ENCODE data around the gene KLHL40. TPM values are rescaled to one million over a fixed set of nuclear protein-coding genes. Genes with fewer than 3 reads are reported as not detected.

KLHL40 gene
- total and polyA plus RNA-seq, 8 donors: 0.12 TPM; not detected in 7

DNA sequence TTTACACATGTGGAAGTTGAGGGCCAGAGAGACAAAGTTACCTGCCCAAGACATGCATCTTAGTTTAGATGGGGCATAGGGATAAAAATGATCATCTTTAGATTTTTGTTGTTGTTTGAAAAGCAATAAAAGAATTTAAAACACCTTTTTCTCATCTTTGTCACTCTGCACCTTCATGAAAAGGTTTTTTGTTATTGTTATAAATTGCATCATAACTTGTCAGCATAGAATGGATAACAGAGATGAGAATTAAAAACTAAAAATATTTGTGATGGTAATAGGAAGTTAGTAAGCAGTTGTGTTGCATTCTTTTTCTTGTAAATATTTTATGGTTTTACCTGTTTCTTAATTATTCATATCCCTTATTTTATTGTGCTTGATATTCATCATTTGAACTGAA, 45.2 kb upstream of the KLHL40 start:
- H3K9me3 ChIP-seq: no peaks in the 10 kb centered on the region
- H3K27ac ChIP-seq: no peak overlapping the region
- DNase-seq: no peak
- H3K27me3 ChIP-seq: no peaks in the 10 kb centered on the region
- FAIRE-seq: no peak
- H3K4me1 ChIP-seq: no peaks in the 10 kb centered on the region
- intact Hi-C loops (cut with DNase I): no loop called here
- no peak overlapping the region for H3K4me3 ChIP-seq
- ATAC-seq: no peak
- TF ChIP-seq, protein P1, sequence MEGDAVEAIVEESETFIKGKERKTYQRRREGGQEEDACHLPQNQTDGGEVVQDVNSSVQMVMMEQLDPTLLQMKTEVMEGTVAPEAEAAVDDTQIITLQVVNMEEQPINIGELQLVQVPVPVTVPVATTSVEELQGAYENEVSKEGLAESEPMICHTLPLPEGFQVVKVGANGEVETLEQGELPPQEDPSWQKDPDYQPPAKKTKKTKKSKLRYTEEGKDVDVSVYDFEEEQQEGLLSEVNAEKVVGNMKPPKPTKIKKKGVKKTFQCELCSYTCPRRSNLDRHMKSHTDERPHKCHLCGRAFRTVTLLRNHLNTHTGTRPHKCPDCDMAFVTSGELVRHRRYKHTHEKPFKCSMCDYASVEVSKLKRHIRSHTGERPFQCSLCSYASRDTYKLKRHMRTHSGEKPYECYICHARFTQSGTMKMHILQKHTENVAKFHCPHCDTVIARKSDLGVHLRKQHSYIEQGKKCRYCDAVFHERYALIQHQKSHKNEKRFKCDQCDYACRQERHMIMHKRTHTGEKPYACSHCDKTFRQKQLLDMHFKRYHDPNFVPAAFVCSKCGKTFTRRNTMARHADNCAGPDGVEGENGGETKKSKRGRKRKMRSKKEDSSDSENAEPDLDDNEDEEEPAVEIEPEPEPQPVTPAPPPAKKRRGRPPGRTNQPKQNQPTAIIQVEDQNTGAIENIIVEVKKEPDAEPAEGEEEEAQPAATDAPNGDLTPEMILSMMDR (IDR thresholded peaks at IDR 0.05): no peak
- H3K36me3 ChIP-seq: peaks cover 6 to 87% (median 52%) of the 10 kb centered on the region in 3 donors

DNA sequence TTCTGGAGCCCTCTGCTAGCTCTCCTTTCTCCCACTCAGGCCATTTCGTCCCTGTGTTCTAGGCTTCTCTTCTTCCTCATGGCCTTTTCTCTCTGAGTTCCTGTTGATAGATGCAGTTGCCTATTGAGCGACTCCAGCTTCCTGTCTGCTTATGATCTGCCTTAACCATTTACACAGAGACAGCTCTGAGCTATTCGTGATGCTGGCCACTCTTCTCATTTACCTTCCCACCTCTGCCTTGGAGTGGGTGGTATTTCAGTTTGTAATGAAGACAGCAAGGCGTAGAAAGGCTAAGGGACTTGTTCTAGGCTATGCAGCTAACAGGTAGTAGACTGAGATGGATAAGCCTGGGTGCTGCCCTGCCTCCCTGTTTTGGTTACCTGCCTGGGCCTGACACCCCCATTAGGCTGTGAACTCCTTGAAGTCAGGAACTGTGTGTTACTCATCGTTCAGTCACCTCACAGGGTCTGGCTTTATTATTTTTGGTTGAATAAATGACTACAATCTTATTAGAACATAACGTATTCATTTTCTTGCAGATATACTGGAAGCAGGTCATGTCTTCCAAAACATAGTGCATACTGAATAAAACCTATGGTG, 44.5 kb upstream of the KLHL40 start:
- Histone ChIP-seq H3K4me3 (no peak overlapping the region), H3K27me3 (no peaks in the 10 kb centered on the region), H3K27ac (no peak overlapping the region), H3K36me3 (peaks cover 6 to 87% (median 48%) of the 10 kb centered on the region in 3 donors), H3K9me3 (no peaks in the 10 kb centered on the region), H3K4me1 (no peaks in the 10 kb centered on the region)
- FAIRE-seq (no peak), ATAC-seq (no peak), DNase-seq (no peak)
- TF ChIP-seq, protein P1 (IDR thresholded peaks at IDR 0.05): no peak
- intact Hi-C loops (cut with DNase I): no loop called here
- WGBS, 2 donors: 84 to 94% methylated on average over 6 of the region's 6 CpGs

DNA sequence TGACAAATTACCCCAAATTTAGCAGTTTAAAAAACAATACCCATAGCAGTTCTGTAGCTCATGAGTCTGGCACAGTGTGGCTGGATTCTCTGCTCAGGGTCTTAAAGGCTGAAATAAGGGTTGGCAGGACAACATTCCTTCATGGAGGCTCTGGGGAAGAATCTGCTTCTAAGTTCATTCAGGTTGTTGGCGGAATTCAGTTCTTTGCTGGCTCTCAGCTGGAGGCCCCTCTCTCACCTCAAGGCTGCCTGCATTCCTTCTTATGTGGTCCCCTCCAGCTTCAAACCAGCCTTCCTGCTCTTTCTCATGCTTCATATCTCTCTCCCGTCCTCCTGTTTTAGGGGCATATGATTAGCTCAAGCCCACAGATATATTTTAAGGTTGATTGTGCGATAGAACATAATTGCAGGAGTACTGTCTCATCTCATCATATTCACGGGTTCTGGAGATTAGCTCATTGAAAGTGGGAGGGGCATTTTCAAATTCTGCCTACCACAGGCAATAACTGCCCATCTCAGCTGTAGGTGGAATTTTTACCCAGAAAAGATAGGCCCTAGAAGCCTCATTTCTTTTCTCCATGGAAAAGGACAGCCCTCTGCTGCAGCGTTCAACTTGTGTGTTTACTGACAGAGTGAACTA, 37.4 kb upstream of the KLHL40 start:
- no peak for DNase-seq
- TF ChIP-seq, protein P1 (IDR thresholded peaks at IDR 0.05): no peak
- WGBS, 2 donors: 83% methylated on average over 5 of the region's 5 CpGs
- intact Hi-C loops (cut with DNase I): no loop called here
- Histone ChIP-seq H3K9me3 (no peaks in the 10 kb centered on the region), H3K27ac (no peak overlapping the region), H3K4me3 (no peak overlapping the region), H3K36me3 (peaks cover 3 to 42% (median 22%) of the 10 kb centered on the region in 3 donors), H3K27me3 (no peaks in the 10 kb centered on the region), H3K4me1 (peaks cover 0 to 7% (median 6%) of the 10 kb centered on the region in 3 donors)
- ATAC-seq: no peak
- FAIRE-seq: no peak

DNA sequence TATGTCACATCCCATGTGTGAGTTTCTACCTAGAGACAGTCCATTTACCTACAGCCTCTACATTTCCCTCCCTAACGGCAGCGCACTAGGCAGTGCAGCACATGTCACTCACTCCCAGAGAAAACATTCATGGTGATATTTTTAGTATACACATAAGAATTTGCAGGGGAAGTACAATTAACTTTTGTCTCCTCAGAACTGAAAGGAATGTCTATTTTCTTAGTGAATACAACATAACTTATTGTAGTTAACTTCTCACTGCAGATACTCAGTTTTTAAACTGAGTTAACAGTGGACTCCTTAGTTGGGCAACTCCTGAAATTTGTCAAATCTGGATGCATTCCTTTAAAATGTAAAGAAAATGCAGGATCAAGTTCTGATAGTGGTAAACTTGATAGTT, 36.3 kb upstream of the KLHL40 start:
- TF ChIP-seq, protein P1 (IDR thresholded peaks at IDR 0.05): no peak
- no peak for FAIRE-seq
- Histone ChIP-seq H3K9me3 (no peaks in the 10 kb centered on the region), H3K27ac (no peak overlapping the region), H3K27me3 (no peaks in the 10 kb centered on the region), H3K4me1 (peaks cover 0 to 15% (median 6%) of the 10 kb centered on the region in 3 donors), H3K4me3 (no peak overlapping the region), H3K36me3 (peaks cover 3 to 31% (median 13%) of the 10 kb centered on the region in 3 donors)
- DNase-seq: no peak
- 83 to 86% methylated on average over 2 of the region's 2 CpGs for WGBS, 2 donors
- no peak for ATAC-seq
- intact Hi-C loops (cut with DNase I): no loop called here

DNA sequence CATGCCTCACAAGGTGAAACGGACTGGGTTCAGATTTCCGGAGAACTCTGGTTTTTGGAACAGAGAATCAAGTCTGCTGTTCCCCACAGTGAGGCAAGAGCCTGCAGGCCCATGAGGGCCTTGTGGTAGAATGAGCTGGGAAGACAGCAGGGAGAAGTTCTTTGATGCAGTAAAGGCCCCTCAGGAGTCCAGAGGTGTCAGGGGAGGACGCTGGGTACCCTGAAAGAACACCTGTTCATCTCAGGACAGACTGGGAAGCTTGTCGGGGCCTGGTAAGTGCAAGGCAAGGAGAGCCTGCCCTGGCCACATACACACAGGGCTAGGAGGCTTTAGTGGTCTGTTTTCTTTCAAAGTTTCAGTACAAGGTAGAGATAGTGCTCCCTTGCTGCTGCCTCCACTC, 35.6 kb upstream of the KLHL40 start:
- no peak for ATAC-seq
- no peak for FAIRE-seq

More for the DNA sequence above, 35.6 kb upstream of the KLHL40 start:
- intact Hi-C loops (cut with DNase I): no loop called here
- Histone ChIP-seq H3K4me3 (no peak overlapping the region), H3K36me3 (peaks cover under 1 to 23% (median 6%) of the 10 kb centered on the region in 3 donors), H3K27me3 (no peaks in the 10 kb centered on the region), H3K27ac (no peak overlapping the region), H3K9me3 (no peaks in the 10 kb centered on the region), H3K4me1 (peaks cover 0 to 15% (median 6%) of the 10 kb centered on the region in 3 donors)
- no peak for DNase-seq
- 78 to 84% methylated on average over 4 of the region's 4 CpGs for WGBS, 2 donors
- TF ChIP-seq, protein P1 (IDR thresholded peaks at IDR 0.05): no peak

Data from pancreas (tissue), 10 donors.